CD14-positive monocyte (primary cell): Measurements from ENCODE around the gene DCC. TPM values are rescaled to one million over a fixed set of nuclear protein-coding genes. Genes with fewer than 3 reads are reported as not detected.

Source experiments
- DNase-seq, 3 donors: peaks; one replicate each; pipeline ENCODE4 v3.0.0-alpha.2; 2011 to 2022
- H2AFZ ChIP-seq: 2 replicates; pipeline ENCODE4 v1.6.0; 2012; ENCODE audit warnings: mild to moderate bottlenecking, low read depth, low read length, inconsistent platforms; ENCODE audit not compliant: insufficient read depth, poor library complexity, severe bottlenecking
- H3K27ac ChIP-seq, 2 donors: 1 replicate in 1 of 2; 2 replicates in 1 of 2; pipeline ENCODE4 v1.5.1; 2012 to 2013; ENCODE audit warnings: low read length in 2 of 2, control low read depth in 1 of 2, inconsistent platforms in 1 of 2, low read depth in 1 of 2, mild to moderate bottlenecking in 1 of 2
- H3K27me3 ChIP-seq, 2 donors: one replicate each; pipeline versions ENCODE4 v1.6.0 to v1.6.1; 2011 to 2013; ENCODE audit warnings: low read length in 2 of 2; ENCODE audit not compliant: control insufficient read depth in 2 of 2, insufficient read depth in 2 of 2
- H3K36me3 ChIP-seq, 2 donors: replicated peaks in 1 of 2; 1 replicate in 1 of 2; 2 replicates in 1 of 2; pipeline versions ENCODE4 v1.5.1 to v1.6.1; 2012 to 2013; ENCODE audit warnings: low read length in 2 of 2, control low read depth in 1 of 2, inconsistent platforms in 1 of 2, mild to moderate bottlenecking in 1 of 2; ENCODE audit not compliant: insufficient read depth in 2 of 2, control insufficient read depth in 1 of 2
- H3K4me1 ChIP-seq, 2 donors: 1 replicate in 1 of 2; 2 replicates in 1 of 2; pipeline versions ENCODE4 v1.5.1 to v1.6.1; 2012 to 2013; ENCODE audit warnings: low read length in 2 of 2, control low read depth in 1 of 2, inconsistent platforms in 1 of 2, mild to moderate bottlenecking in 1 of 2, moderate library complexity in 1 of 2; ENCODE audit not compliant: insufficient read depth in 2 of 2, control insufficient read depth in 1 of 2
- H3K4me2 ChIP-seq: replicated peaks from 2 replicates; pipeline ENCODE3; 2012; ENCODE audit warnings: low read length, moderate library complexity, mild to moderate bottlenecking; ENCODE audit not compliant: poor library complexity, severe bottlenecking; ENCODE audit errors: extremely low read depth
- H3K4me3 ChIP-seq, 3 experiments: fragments of 200-600 bp in 1 of 3; sonication (generic) in 1 of 3; replicated peaks in 1 of 3; 1 replicate in 2 of 3; 2 replicates in 1 of 3; pipeline ENCODE4 v1.5.1; 2011 to 2013; ENCODE audit warnings: low read length in 3 of 3, mild to moderate bottlenecking in 3 of 3, control low read depth in 2 of 3, low read depth in 2 of 3, inconsistent platforms in 1 of 3, moderate library complexity in 1 of 3
- H3K79me2 ChIP-seq: 2 replicates; pipeline ENCODE4 v1.6.0; 2012; ENCODE audit warnings: mild to moderate bottlenecking, control low read depth, inconsistent platforms, low read length, moderate library complexity; ENCODE audit not compliant: insufficient read depth
- H3K9ac ChIP-seq: 2 replicates; pipeline ENCODE4 v1.6.0; 2017; ENCODE audit warnings: low read length, mild to moderate bottlenecking; ENCODE audit not compliant: insufficient read depth, poor library complexity, severe bottlenecking
- H3K9me3 ChIP-seq, 2 donors: replicated peaks in 1 of 2; 1 replicate in 1 of 2; 2 replicates in 1 of 2; pipeline versions ENCODE4 v1.5.1 to v1.6.1; 2012 to 2013; ENCODE audit warnings: low read length in 2 of 2, control low read depth in 1 of 2; ENCODE audit not compliant: control insufficient read depth in 1 of 2, insufficient read depth in 1 of 2
- H4K20me1 ChIP-seq: 2 replicates; pipeline ENCODE4 v1.6.0; 2012; ENCODE audit warnings: mild to moderate bottlenecking, low read length, control low read depth, moderate library complexity; ENCODE audit not compliant: insufficient read depth
- H3K27ac Mint-ChIP-seq, 7 donors: one replicate each; pipeline ENCODE4 v1.8.0; 2020; ENCODE audit warnings: mild to moderate bottlenecking in 7 of 7, mixed read lengths in 7 of 7, moderate library complexity in 6 of 7, inconsistent platforms in 2 of 7
- H3K27me3 Mint-ChIP-seq, 3 donors: one replicate each; pipeline ENCODE4 v1.8.0; 2021 to 2022; ENCODE audit warnings: low read depth in 3 of 3, mild to moderate bottlenecking in 3 of 3, mixed read lengths in 3 of 3, moderate library complexity in 3 of 3, inconsistent platforms in 1 of 3
- H3K36me3 Mint-ChIP-seq, 2 donors: one replicate each; pipeline ENCODE4 v1.8.0; 2020; ENCODE audit warnings: mixed read lengths in 2 of 2, inconsistent platforms in 1 of 2, mild to moderate bottlenecking in 1 of 2
- H3K4me1 Mint-ChIP-seq: one replicate; pipeline ENCODE4 v1.8.0; 2020; ENCODE audit warnings: mild to moderate bottlenecking, mixed read lengths
- H3K4me3 Mint-ChIP-seq, 2 donors: one replicate each; pipeline ENCODE4 v1.8.0; 2020; ENCODE audit warnings: mild to moderate bottlenecking in 2 of 2, mixed read lengths in 2 of 2, moderate library complexity in 1 of 2
- H3K9me3 Mint-ChIP-seq, 7 donors: one replicate each; pipeline ENCODE4 v1.8.0; 2020 to 2022; ENCODE audit warnings: mixed read lengths in 7 of 7, mild to moderate bottlenecking in 6 of 7, moderate library complexity in 6 of 7, inconsistent platforms in 2 of 7
- CTCF ChIP-seq: fragments of 200-600 bp; IDR thresholded peaks from one replicate; pipeline ENCODE4 v1.8.0; 2022; ENCODE audit warnings: antibody characterized with exemption, mild to moderate bottlenecking
- WGBS: methylation state at CpG from one replicate; pipeline ENCODE4 v1.1.5; 2013; ENCODE audit warnings: missing lambda C conversion rate; ENCODE audit not compliant: insufficient coverage; 5-methylcytosine and 5-hydroxymethylcytosine counted together
- intact Hi-C, 2 donors: fragments of 100-400 bp; cut with micrococcal nuclease; formaldehyde crosslinking; loops; one replicate each; pipeline versions ENCODE4 v1.15.0 to v1.15.1; 2023
- polyA plus RNA-seq, 3 donors: library from polyadenylated mRNA; depleted of rRNA in 1 of 3; unstranded in 2 of 3; stranded (reverse) in 1 of 3; fragments of 300-500 nt in 2 of 3; fragments of >200 nt in 1 of 3; fragmentation: Illumina TruSeq in 2 of 3; gene quantifications; 1 replicate in 2 of 3; 2 replicates in 1 of 3; pipeline ENCODE4 v1.2.3, GENCODE V29; 2012 to 2021

DCC gene
- polyA plus RNA-seq, 3 donors: not detected

GRCh38 chr18:52679354-52679753, 339.4 kb downstream of the DCC start:
- no peak overlapping the region for H3K27ac ChIP-seq
- Mint-ChIP-seq H3K27ac (no peak overlapping the region), H3K9me3 (peaks cover 0 to 2% (median 0%) of the 10 kb centered on the region in 7 donors), H3K4me3 (no peak overlapping the region), H3K27me3 (peaks cover 0 to 2% (median 0%) of the 10 kb centered on the region in 3 donors), H3K4me1 (no peaks in the 10 kb centered on the region), H3K36me3 (no peaks in the 10 kb centered on the region)
- DNase-seq: no peak
- H3K9ac ChIP-seq: no peak overlapping the region
- no peak overlapping the region for H3K4me3 ChIP-seq
- no peaks in the 10 kb centered on the region for H3K9me3 ChIP-seq
- no peaks in the 10 kb centered on the region for H4K20me1 ChIP-seq
- H3K36me3 ChIP-seq: no peaks in the 10 kb centered on the region
- no peak for TF ChIP-seq CTCF
- 60% methylated on average over 1 of the region's 2 CpGs for whole genome bisulfite sequencing
- H2AFZ ChIP-seq: no peak overlapping the region
- H3K27me3 ChIP-seq: no peaks in the 10 kb centered on the region
- intact Hi-C loops: no loop called here
- H3K4me1 ChIP-seq: no peaks in the 10 kb centered on the region
- no peak overlapping the region for H3K4me2 ChIP-seq
- no peaks in the 10 kb centered on the region for H3K79me2 ChIP-seq

GRCh38 chr18:52682260-52682659, 342.3 kb downstream of the DCC start:
- H3K9me3 Mint-ChIP-seq: peaks cover 0 to 2% (median 0%) of the 10 kb centered on the region in 7 donors
- Histone ChIP-seq H3K79me2 (no peaks in the 10 kb centered on the region), H3K9ac (no peak overlapping the region), H3K4me1 (no peaks in the 10 kb centered on the region), H3K4me2 (no peak overlapping the region), H4K20me1 (no peaks in the 10 kb centered on the region), H3K9me3 (no peaks in the 10 kb centered on the region), H3K27ac (no peak overlapping the region), H3K36me3 (no peaks in the 10 kb centered on the region), H3K27me3 (no peaks in the 10 kb centered on the region), H2AFZ (no peak overlapping the region), H3K4me3 (no peak overlapping the region)
- no peak overlapping the region for H3K4me3 Mint-ChIP-seq
- intact Hi-C loops: no loop called here
- H3K4me1 Mint-ChIP-seq: no peaks in the 10 kb centered on the region
- no peak overlapping the region for H3K27ac Mint-ChIP-seq
- DNase-seq: no peak
- no peak for TF ChIP-seq CTCF
- WGBS: 0% methylated on average over 1 of the region's 4 CpGs
- peaks cover 0 to 2% (median 0%) of the 10 kb centered on the region in 3 donors for H3K27me3 Mint-ChIP-seq
- no peaks in the 10 kb centered on the region for H3K36me3 Mint-ChIP-seq
